DND-41 (cell line): Measurements from ENCODE around the gene RAVER2.

Experiments used
- CTCF ChIP-seq: IDR thresholded peaks from 2 replicates; pipeline ENCODE4 v1.5.1; 2012; ENCODE audit warnings: borderline replicate concordance, low read length, moderate library complexity, mild to moderate bottlenecking; ENCODE audit not compliant: poor library complexity, severe bottlenecking; ENCODE audit errors: extremely low read depth
- EZH2 ChIP-seq: IDR thresholded peaks from 3 replicates; pipeline ENCODE4 v1.6.1; 2012; ENCODE audit warnings: borderline replicate concordance, low read depth, mild to moderate bottlenecking, moderate library complexity, low read length, inconsistent platforms; ENCODE audit not compliant: severe bottlenecking

GRCh38 chr1:64866689-64867088, 121.8 kb downstream of the RAVER2 start:
- TF ChIP-seq EZH2 (no peak), CTCF (no peak)
